Effector CD8-positive, alpha-beta T cell (primary cell): ENCODE results near the gene LYZL6.
"Not testable (repeated sequence)": the region's sequence is repeated elsewhere in the genome, so short reads cannot be mapped to it uniquely, and the experiment has no call there.

Source experiments
- DNase-seq: peaks from one replicate; lab custom pipeline; 2025; lab: John Stamatoyannopoulos, UW

LYZL6 gene

GRCh38 chr17:35906926-35907637 lies 36.4 kb downstream of the LYZL6 start:
- DNase-seq, result no peak

GRCh38 chr17:35906191-35906925 lies 37.2 kb downstream of the LYZL6 start:
- no peak for DNase-seq

- no peak for DNase-seq
These were observed 40.1 kb downstream of the LYZL6 start for GRCh38 chr17:35903451-35903850.

- DNase-seq, result no peak
These were observed 41.8 kb downstream of the LYZL6 start for GRCh38 chr17:35901631-35902175.

GRCh38 chr17:35900708-35901480 lies 42.6 kb downstream of the LYZL6 start:
- DNase-seq, result no peak

GRCh38 chr17:35900280-35900679 lies 43.2 kb downstream of the LYZL6 start:
- DNase-seq, result no peak

- no peak for DNase-seq
These were observed 45.0 kb downstream of the LYZL6 start for GRCh38 chr17:35898283-35899070.

- not testable (repeated sequence) for DNase-seq
These were observed 45.7 kb downstream of the LYZL6 start for GRCh38 chr17:35897772-35898171.

GRCh38 chr17:35895636-35896587 lies 47.6 kb downstream of the LYZL6 start:
- DNase-seq, result no peak

GRCh38 chr17:35894206-35894605 lies 49.3 kb downstream of the LYZL6 start:
- DNase-seq, result no peak

GRCh38 chr17:35893751-35894150 lies 49.8 kb downstream of the LYZL6 start:
- no peak for DNase-seq

GRCh38 chr17:35892091-35893035 lies 51.1 kb downstream of the LYZL6 start:
- no peak for DNase-seq

GRCh38 chr17:35891269-35891668 lies 52.2 kb downstream of the LYZL6 start:
- no peak for DNase-seq

- DNase-seq, result no peak
These were observed 52.7 kb downstream of the LYZL6 start for GRCh38 chr17:35890774-35891155.

- DNase-seq, result no peak
These were observed 53.4 kb downstream of the LYZL6 start for GRCh38 chr17:35889818-35890773.

GRCh38 chr17:35889241-35889640 lies 54.3 kb downstream of the LYZL6 start:
- DNase-seq, result no peak
